ENCODE measurements around the gene RNF222.

The RNF222 gene

DNA sequence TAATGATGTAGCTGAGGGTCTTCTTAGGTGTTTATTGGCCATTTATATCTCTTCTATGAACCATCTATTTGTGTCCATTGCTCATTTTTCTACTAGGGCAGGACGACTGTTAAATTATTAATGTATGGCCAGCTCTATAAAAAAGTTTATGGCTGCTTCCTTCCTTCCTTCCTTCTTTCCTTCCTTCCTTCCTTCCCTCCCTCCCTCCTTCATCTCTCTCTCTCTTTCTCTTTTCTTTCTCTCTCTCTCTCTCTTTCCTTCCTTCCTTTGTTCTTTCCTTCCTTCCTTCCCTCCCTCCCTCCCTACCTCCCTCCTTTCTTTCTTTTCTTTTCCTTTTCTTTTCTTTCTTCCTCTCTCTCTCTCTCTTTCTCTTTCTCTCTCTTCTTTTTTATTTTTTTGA lies 20.8 kb upstream of the RNF222 start:
- no peaks in the 10 kb centered on the region for H3K36me3 ChIP-seq
- TF ChIP-seq, protein P1, sequence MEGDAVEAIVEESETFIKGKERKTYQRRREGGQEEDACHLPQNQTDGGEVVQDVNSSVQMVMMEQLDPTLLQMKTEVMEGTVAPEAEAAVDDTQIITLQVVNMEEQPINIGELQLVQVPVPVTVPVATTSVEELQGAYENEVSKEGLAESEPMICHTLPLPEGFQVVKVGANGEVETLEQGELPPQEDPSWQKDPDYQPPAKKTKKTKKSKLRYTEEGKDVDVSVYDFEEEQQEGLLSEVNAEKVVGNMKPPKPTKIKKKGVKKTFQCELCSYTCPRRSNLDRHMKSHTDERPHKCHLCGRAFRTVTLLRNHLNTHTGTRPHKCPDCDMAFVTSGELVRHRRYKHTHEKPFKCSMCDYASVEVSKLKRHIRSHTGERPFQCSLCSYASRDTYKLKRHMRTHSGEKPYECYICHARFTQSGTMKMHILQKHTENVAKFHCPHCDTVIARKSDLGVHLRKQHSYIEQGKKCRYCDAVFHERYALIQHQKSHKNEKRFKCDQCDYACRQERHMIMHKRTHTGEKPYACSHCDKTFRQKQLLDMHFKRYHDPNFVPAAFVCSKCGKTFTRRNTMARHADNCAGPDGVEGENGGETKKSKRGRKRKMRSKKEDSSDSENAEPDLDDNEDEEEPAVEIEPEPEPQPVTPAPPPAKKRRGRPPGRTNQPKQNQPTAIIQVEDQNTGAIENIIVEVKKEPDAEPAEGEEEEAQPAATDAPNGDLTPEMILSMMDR (IDR thresholded peaks at IDR 0.05; ENCODE audit: low read depth, low read length), result no peak

DNA sequence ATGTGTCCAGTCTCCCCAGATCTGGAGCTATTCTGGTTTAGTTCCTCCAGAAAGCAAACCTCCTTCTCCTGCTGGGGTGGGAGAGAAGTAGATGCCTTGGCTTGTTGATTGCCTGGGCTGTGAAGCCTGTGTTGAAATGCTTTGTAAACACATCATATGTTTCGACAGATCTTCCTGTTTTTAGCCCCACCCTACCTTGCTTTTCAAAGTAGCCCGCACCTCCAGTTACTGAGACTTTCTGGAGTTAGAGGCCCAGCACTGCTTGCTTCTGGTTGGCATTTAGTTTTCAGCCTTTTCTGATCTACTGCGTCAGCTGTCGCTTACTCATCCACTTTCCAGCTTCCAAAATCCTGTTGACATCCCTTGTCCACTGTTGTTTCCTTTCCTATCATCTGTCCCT lies 20.2 kb upstream of the RNF222 start:
- H3K4me1 ChIP-seq, result no peaks in the 10 kb centered on the region
- H3K27me3 ChIP-seq, result no peaks in the 10 kb centered on the region
- no peaks in the 10 kb centered on the region for H3K36me3 ChIP-seq
- TF ChIP-seq, protein P1 (IDR thresholded peaks at IDR 0.05; ENCODE audit: low read depth, low read length), result no peak
- no peak for DNase-seq
- no peak overlapping the region for H3K4me3 ChIP-seq (ENCODE audit: low read depth, low read length)
- H3K9me3 ChIP-seq, result no peaks in the 10 kb centered on the region

More for the DNA sequence above, 20.8 kb upstream of the RNF222 start:
- no peak for DNase-seq
- Histone ChIP-seq H3K4me1 (no peaks in the 10 kb centered on the region), H3K4me3 (ENCODE audit: low read depth, low read length) (no peak overlapping the region), H3K9me3 (no peaks in the 10 kb centered on the region), H3K27me3 (no peaks in the 10 kb centered on the region)

DNA sequence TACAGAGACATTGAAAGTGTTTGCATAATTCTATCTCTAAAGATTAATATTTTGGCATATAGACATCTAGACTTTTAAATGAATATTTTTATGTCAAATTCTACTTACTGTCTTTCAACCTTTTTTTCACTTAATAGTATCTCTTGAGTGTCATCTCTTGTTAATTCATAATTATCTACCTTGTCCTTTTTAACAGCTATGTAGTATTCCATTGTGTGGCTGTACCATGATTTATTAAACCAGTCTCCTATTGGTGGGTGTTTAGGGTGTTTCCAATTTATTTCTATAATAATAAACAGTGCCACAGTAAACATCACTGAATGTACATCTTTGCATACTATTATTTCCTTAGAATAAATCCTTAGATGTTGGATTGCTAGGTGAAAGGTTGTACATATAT lies 16.3 kb upstream of the RNF222 start:
- Histone ChIP-seq H3K36me3 (no peaks in the 10 kb centered on the region), H3K9me3 (no peaks in the 10 kb centered on the region), H3K27me3 (no peaks in the 10 kb centered on the region), H3K4me1 (no peaks in the 10 kb centered on the region), H3K4me3 (ENCODE audit: low read depth, low read length) (no peak overlapping the region)
- TF ChIP-seq, protein P1 (IDR thresholded peaks at IDR 0.05; ENCODE audit: low read depth, low read length), result no peak
- DNase-seq, result no peak

DNA sequence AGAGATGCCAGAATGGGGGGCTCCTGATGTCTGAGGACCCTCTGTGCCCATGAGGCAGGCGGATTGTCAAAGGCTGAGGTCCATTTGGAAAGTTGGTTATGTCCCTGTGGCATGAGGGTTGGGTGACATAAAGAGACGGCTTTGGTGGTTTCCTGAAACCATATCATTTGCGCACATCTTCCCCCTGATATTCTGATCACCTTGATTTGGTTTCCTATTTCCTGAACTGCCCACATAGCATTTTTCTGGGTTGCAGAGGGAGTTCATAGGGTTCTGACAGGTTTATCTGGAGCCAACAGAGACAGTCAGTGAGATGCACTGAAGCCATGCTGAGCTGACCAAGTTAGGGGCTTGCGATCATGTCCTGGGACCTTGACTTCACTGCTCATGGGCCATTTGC lies 15.7 kb upstream of the RNF222 start:
- H3K9me3 ChIP-seq, result no peaks in the 10 kb centered on the region
- TF ChIP-seq, protein P1 (IDR thresholded peaks at IDR 0.05; ENCODE audit: low read depth, low read length), result no peak
- H3K36me3 ChIP-seq, result no peaks in the 10 kb centered on the region
- no peak overlapping the region for H3K4me3 ChIP-seq (ENCODE audit: low read depth, low read length)
- H3K4me1 ChIP-seq, result no peaks in the 10 kb centered on the region
- no peak for DNase-seq
- H3K27me3 ChIP-seq, result no peaks in the 10 kb centered on the region

DNA sequence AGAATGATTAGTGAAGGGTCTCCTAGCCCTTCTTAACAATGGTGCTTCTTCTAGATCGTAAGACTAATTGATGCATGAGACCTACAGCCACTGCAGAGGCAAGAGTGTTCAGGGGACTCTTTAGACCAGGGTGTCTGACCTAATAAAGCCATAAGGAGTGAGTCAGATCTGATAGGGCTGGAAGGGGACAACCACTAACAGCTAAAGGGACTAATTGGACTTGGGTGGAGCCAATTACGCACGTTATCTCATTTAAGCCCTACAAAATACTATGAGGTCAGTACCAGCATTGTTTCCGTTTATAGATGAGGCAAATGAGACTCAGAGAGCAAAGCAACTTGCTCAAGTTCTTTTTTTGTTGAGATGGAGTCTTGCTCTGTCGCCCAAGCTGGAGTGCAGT lies 14.5 kb upstream of the RNF222 start:
- no peaks in the 10 kb centered on the region for H3K27me3 ChIP-seq
- H3K4me1 ChIP-seq, result no peaks in the 10 kb centered on the region
- TF ChIP-seq, protein P1 (IDR thresholded peaks at IDR 0.05; ENCODE audit: low read depth, low read length), result no peak
- no peak overlapping the region for H3K4me3 ChIP-seq (ENCODE audit: low read depth, low read length)
- no peaks in the 10 kb centered on the region for H3K36me3 ChIP-seq
- no peaks in the 10 kb centered on the region for H3K9me3 ChIP-seq
- no peak for DNase-seq

DNA sequence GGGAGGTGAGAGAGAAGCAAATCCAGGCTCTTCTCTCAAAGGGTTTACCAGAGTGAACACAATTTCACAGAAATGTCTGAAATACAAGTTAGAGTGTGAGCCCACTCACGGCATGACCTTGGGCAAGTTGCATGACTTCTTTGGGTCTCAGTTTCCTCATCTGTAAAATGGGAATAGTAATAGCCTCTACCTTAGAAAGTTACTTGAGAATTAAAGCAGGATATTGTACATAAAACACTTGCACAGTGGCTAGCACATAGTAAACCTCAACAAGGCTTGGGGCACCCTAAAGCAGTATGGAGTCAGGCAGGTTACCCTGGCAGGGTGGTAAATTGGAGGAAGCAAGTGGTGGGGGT lies 13.2 kb upstream of the RNF222 start:
- no peaks in the 10 kb centered on the region for H3K36me3 ChIP-seq
- no peak overlapping the region for H3K4me3 ChIP-seq (ENCODE audit: low read depth, low read length)
- DNase-seq, result no peak
- no peaks in the 10 kb centered on the region for H3K9me3 ChIP-seq
- TF ChIP-seq, protein P1 (IDR thresholded peaks at IDR 0.05; ENCODE audit: low read depth, low read length), result no peak
- no peaks in the 10 kb centered on the region for H3K4me1 ChIP-seq
- no peaks in the 10 kb centered on the region for H3K27me3 ChIP-seq
